Measurements from ENCODE around the gene GALNT17.

Gene GALNT17

DNA sequence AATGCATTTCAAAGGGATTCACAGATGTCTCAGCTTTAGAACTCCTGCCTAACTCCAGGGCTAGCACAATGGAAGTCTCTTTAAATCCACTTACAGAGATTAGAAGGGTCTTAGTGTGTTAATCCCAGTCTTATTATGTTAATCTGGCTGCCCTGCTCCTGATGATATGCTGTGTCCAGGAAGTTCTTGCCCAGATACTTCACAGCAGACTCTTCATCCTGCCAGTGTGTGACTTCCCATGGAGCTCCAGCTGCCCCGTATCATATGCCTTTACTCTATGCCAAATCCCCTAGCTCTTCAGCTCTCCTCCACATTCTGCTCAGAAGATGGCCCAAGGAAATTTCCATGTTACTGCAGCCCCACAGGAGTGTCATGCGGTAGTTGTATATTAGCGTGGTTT, 533.8 kb downstream of the GALNT17 start:
- no peaks in the 10 kb centered on the region for H3K79me2 ChIP-seq (ENCODE audit: insufficient read depth, low read length)
- no peaks in the 10 kb centered on the region for H3K9me2 ChIP-seq (replicated peaks; ENCODE audit: low read depth, low read length)
- TF ChIP-seq, protein P1, sequence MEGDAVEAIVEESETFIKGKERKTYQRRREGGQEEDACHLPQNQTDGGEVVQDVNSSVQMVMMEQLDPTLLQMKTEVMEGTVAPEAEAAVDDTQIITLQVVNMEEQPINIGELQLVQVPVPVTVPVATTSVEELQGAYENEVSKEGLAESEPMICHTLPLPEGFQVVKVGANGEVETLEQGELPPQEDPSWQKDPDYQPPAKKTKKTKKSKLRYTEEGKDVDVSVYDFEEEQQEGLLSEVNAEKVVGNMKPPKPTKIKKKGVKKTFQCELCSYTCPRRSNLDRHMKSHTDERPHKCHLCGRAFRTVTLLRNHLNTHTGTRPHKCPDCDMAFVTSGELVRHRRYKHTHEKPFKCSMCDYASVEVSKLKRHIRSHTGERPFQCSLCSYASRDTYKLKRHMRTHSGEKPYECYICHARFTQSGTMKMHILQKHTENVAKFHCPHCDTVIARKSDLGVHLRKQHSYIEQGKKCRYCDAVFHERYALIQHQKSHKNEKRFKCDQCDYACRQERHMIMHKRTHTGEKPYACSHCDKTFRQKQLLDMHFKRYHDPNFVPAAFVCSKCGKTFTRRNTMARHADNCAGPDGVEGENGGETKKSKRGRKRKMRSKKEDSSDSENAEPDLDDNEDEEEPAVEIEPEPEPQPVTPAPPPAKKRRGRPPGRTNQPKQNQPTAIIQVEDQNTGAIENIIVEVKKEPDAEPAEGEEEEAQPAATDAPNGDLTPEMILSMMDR (conservative IDR thresholded peaks at IDR 0.05; ENCODE audit: low read length) = no peak
- no peak for TF ChIP-seq EZH2phosphoT487 (IDR thresholded peaks at IDR 0.05; ENCODE audit: borderline replicate concordance)
- H3F3A ChIP-seq (ENCODE audit: low read depth) = no peaks in the 10 kb centered on the region
- H3K9me3 ChIP-seq (ENCODE audit: insufficient read depth, low read depth, low read length) = 0 out of 2 replicates have a peak, but pooled peaks cover 5% of the 10 kb centered on the region
- no peak overlapping the region for H2AFZ ChIP-seq (ENCODE audit: low read length)
- H3K4me2 ChIP-seq (ENCODE audit: low read depth, low read length, poor library complexity, severe bottlenecking) = no peak overlapping the region
- no peaks in the 10 kb centered on the region for H3K36me3 ChIP-seq (ENCODE audit: insufficient read depth, low read length)
- no peaks in the 10 kb centered on the region for H3K4me1 ChIP-seq (ENCODE audit: insufficient read depth, low read length, poor library complexity, severe bottlenecking)
- no peak overlapping the region for H3K9ac ChIP-seq (ENCODE audit: low read depth, low read length, poor library complexity, severe bottlenecking)
- no peaks in the 10 kb centered on the region for H4K20me1 ChIP-seq (ENCODE audit: insufficient read depth, low read length, poor library complexity, severe bottlenecking)
- H3K27me3 ChIP-seq (ENCODE audit: insufficient read depth, low read length, poor library complexity, severe bottlenecking) = no peaks in the 10 kb centered on the region
- H3K4me3 ChIP-seq (ENCODE audit: low read length, poor library complexity, severe bottlenecking) = no peak overlapping the region

DNA sequence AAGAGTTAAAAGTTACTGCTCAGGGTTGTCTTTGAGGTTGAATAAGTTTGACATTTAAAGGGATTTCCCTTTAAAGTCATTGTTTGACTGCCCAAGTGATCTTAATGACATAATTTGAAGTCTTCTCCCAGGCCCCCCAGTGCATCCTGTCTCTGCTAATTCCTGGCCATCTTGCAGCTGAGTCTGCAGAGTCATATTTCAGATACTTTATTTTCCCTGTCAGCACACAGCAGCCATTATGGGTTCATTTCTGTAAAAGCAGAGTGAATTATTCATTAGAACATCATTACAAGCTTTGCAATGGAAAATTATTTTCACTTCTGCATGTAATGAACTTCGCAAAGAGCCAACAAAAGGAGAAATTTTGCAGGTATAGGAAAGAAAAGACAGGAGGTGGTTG, 536.6 kb downstream of the GALNT17 start:
- Histone ChIP-seq H3K79me2 (ENCODE audit: insufficient read depth, low read length) (no peaks in the 10 kb centered on the region), H3K9me2 (replicated peaks; ENCODE audit: low read depth, low read length) (no peaks in the 10 kb centered on the region), H3F3A (ENCODE audit: low read depth) (no peaks in the 10 kb centered on the region), H3K27me3 (ENCODE audit: insufficient read depth, low read length, poor library complexity, severe bottlenecking) (no peaks in the 10 kb centered on the region), H2AFZ (ENCODE audit: low read length) (no peak overlapping the region), H3K4me2 (ENCODE audit: low read depth, low read length, poor library complexity, severe bottlenecking) (no peak overlapping the region), H3K9ac (ENCODE audit: low read depth, low read length, poor library complexity, severe bottlenecking) (no peak overlapping the region), H3K4me1 (ENCODE audit: insufficient read depth, low read length, poor library complexity, severe bottlenecking) (no peaks in the 10 kb centered on the region), H3K36me3 (ENCODE audit: insufficient read depth, low read length) (no peaks in the 10 kb centered on the region), H3K4me3 (ENCODE audit: low read length, poor library complexity, severe bottlenecking) (no peak overlapping the region), H4K20me1 (ENCODE audit: insufficient read depth, low read length, poor library complexity, severe bottlenecking) (no peaks in the 10 kb centered on the region), H3K9me3 (ENCODE audit: insufficient read depth, low read depth, low read length) (0 out of 2 replicates have a peak, but pooled peaks cover 5% of the 10 kb centered on the region)
- TF ChIP-seq EZH2phosphoT487 (IDR thresholded peaks at IDR 0.05; ENCODE audit: borderline replicate concordance) = no peak
- TF ChIP-seq, protein P1 (conservative IDR thresholded peaks at IDR 0.05; ENCODE audit: low read length) = no peak

DNA sequence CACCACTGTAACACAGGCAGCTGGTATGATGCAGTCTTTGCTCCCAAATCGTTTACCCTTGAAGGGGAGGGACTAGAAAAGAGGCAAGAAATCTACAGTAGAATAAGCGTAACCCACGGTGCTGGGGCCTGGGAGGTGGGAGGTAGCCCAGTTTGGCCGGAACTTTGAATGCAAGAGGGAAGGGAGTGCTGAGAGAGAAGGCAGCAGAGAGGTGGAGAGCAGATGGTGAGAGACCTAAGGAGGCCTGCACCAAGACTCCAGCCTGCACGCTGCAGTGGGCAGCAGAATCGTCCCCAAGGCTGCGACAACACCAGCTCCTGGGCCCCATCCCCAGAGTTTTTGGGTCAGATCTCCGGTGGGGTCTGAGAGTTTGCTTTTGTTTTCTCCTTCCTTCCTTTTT, 547.5 kb downstream of the GALNT17 start:
- no peaks in the 10 kb centered on the region for H3K27me3 ChIP-seq (ENCODE audit: insufficient read depth, low read length, poor library complexity, severe bottlenecking)
- no peak for TF ChIP-seq EZH2phosphoT487 (IDR thresholded peaks at IDR 0.05; ENCODE audit: borderline replicate concordance)
- TF ChIP-seq, protein P1 (conservative IDR thresholded peaks at IDR 0.05; ENCODE audit: low read length) = no peak

More for the DNA sequence above, 547.5 kb downstream of the GALNT17 start:
- Histone ChIP-seq H3F3A (ENCODE audit: low read depth) (no peaks in the 10 kb centered on the region), H2AFZ (ENCODE audit: low read length) (no peak overlapping the region), H3K36me3 (ENCODE audit: insufficient read depth, low read length) (no peaks in the 10 kb centered on the region), H3K9me2 (replicated peaks; ENCODE audit: low read depth, low read length) (no peaks in the 10 kb centered on the region), H3K4me1 (ENCODE audit: insufficient read depth, low read length, poor library complexity, severe bottlenecking) (no peaks in the 10 kb centered on the region), H3K79me2 (ENCODE audit: insufficient read depth, low read length) (no peaks in the 10 kb centered on the region), H3K4me2 (ENCODE audit: low read depth, low read length, poor library complexity, severe bottlenecking) (no peak overlapping the region), H3K4me3 (ENCODE audit: low read length, poor library complexity, severe bottlenecking) (no peak overlapping the region), H4K20me1 (ENCODE audit: insufficient read depth, low read length, poor library complexity, severe bottlenecking) (no peaks in the 10 kb centered on the region), H3K9me3 (ENCODE audit: insufficient read depth, low read depth, low read length) (peaks cover 7% of the 10 kb centered on the region; the same call in 1 of the 2 replicates), H3K9ac (ENCODE audit: low read depth, low read length, poor library complexity, severe bottlenecking) (no peak overlapping the region)

All from Loucy (cell line).